ENCODE results near the gene UBE2C.
"Not testable (repeated sequence)": the region's sequence is repeated elsewhere in the genome, so short reads cannot be mapped to it uniquely, and the experiment has no call there.

The UBE2C gene

DNA sequence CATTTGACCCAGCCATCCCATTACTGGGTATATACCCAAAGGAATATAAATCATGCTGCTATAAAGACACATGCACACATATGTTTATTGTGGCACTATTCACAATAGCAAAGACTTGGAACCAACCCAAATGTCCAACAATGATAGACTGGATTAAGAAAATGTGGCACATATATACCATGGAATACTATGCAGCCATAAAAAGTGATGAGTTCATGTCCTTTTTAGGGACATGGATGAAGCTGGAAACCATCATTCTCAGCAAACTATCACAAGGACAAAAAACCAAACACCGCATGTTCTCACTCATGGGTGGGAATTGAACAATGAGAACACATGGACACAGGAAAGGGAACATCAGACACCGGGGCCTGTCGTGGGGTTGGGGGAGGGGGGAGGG lies 14.5 kb upstream of the UBE2C start:
- DNase-seq (ENCODE audit: low read depth) = not testable (repeated sequence)

DNA sequence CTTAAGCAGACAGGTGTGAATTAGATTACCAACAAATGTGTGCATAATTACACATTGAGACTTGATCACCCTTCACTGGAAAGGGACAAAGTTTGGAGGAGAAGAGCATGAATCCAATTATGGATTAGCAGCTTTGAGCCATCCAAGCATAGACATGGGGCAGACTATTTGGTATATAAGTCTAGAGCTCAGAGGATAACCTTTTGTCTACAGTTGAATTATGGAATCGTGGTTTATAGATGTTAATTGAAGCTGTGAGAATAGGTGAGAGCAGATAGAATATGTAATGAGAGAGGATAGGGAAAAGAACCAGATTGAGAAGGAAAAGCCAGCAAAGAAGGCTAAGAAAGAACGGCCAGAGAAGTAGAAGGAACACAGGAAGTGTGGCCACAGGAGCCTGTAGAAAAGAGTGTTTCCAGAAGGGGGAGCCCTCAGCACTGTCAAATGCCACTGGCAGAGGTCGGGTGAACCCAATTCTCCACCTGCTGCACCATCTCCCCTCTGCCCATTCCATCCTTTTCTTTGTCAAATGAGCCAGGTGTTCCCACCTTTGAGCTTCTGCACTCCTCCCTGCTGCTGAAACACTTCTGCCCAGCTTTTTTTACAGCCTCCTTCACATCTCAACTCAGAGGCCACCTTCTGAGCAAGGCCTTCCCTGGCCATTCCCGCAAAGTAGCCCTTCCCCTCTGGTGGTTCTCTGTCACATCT lies 13.4 kb upstream of the UBE2C start:
- DNase-seq (ENCODE audit: low read depth) = peak; percentile 31

DNA sequence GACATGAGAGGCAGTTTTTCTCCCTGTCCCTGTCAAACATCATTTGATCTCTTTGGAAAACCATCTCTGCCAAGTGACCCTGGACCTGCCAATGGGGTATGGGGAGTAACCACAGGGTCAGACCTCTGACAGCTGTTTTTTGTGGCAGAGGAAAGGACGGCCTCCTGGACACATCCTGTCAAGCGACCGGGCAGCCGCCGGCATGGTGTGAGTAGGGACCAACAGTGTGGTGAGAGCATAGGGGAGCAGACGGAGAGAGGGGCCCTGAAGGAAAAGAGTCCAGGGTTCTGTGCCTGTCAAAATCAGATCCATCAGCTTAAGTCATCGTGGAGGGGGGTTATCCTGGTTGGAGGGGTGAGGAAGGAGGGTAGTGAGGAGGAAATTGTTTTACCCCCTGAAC lies 10.6 kb upstream of the UBE2C start:
- DNase-seq (ENCODE audit: low read depth) = no peak

DNA sequence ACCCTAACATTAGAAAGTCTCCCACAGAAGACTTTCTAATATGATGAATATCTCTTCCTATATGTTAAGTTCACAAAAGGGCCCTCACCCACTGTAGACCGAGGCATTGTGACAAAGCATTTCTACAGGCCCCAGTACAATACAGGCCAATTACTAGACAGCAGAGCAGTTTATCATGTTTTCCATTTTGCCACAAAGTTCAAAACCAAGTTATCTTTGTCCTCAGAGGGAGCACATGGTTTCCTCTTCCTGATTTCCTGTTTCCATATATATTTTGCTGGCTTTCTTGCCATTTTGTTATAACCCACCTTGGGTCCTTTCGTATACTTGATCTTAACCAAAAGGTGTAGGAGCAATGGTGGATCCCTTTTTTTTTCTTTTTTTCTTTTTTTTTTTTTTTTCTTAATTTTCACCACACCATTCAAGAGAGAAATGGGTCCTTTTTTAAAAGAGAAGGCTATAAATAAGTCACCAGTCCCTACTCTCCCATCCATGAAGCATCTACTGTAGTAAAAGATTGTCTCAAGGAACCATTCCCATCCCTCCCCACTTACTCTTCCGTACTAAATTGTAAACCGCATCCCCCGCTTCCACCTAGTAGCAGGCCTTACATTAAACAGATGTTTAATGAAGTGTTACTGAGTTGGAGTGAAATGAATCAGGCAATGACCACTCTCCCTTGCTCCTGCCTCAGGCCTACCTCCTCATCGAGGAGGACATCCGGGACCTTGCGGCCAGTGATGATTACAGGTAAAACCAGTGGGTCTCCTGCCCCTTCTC lies 2.1 kb upstream of the UBE2C start:
- DNase-seq (ENCODE audit: low read depth) = no peak

DNA sequence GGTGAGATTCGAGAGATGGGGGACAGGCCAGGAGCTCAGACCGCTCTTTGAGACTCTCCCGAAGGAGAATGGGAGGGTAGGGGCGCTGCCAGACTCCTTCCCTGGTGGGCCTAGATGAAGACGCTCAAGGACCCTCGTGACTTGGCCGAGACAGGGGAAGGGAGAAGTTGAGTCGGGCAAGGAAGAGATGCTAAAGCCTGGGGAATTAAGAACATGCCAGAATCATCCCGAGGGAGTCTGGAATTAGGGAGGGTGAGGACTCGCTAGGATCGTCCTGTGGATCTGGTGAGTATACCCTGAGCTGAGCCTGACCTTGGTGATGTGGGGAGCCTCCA lies 529 bp downstream of the UBE2C start:
- DNase-seq (ENCODE audit: low read depth) = no peak

DNA sequence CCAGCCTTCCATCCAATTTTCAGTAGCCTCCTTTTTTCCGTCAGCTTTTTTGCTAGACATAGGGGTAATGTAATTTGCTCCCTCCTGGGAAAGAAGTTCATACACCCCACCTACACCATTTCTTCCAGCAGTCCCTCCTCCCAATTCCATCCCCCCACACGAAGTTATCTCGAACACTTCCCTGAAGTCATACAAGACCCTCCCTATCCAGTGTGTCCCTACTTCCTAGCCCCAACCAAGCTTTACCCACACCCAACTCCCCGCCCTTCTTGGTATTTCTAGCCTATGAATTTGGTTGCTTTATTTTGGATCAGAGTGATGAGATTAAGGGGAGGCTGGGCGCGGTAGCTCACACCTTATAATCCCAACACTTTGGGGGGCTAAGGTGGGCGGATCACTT lies 1.0 kb downstream of the UBE2C start:
- no peak for DNase-seq (ENCODE audit: low read depth)

DNA sequence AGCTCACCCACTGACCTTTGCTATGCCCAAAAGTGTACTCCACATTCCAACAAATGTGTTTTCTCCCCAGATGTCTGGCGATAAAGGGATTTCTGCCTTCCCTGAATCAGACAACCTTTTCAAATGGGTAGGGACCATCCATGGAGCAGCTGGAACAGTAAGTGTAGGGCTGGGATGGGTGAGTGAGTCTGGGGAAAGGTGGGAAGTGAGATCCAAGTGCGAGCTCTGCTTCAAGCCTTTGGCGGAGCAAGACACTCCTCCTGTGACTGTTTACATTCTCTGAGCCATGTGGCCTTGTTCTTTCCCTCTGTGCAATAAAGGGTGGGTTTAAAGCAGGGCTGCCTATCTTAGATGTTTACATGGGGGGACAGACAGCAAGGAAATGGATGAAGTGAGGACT lies 1.9 kb downstream of the UBE2C start:
- no peak for DNase-seq (ENCODE audit: low read depth)

DNA sequence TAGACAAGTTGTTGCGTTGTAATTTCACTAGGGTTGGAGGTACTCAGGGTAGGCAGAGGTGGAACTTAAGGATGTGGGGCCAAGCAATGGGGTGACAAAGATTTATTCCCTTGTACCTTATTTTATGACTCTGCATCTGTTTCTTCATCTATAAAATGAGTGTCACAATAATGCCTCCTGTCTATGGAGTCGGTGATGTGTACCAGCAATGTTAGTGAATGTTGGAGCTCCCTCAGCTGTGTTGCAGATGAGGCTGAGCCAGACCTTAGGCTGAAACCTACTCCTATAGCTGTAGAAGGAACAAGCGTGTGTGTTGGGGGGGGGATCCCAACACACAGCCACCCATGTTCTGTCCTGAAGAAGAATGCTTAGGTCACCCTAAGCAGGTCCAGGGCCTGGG lies 4.5 kb downstream of the UBE2C start:
- no peak for DNase-seq (ENCODE audit: low read depth)

DNA sequence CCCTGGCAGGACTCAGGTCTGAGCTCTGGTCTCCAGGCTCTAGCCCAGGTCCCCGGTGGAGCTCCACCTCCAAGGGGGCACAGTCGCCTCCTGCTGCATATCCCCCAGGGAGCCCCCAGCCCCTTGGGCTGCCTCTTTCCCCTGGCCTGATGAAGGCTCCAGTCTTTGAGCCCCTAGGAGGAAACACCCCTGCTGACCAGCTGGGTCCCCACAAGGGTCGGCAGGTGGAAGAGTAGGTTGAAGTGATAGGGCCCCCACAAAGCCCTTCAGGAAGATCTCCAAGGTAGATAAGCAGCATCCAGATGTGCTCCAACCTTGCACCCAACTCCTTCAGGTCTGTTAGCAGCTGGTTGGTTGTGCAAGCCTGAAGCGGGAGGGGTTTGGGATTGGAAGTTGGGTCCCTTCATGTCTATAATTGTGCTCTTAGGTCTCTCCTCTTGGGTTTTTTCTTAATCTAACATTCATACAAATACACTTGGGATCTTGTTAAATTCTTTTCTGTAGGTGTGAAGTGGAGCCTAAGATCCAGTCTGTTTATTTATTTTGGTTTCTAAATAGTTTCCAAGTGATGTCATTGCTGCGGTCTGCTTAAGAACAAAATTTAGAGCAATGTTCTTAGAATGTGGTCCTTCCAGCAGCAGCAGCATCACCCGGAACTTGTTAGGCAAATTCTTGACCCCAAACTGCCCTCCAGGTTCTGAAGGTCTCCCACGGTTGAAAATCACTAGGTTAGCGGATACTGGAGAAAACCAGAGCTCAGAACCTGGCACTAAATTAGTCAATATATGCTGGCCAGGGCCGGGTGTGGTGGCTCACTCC lies 5.1 kb downstream of the UBE2C start:
- DNase-seq (ENCODE audit: low read depth) = no peak

DNA sequence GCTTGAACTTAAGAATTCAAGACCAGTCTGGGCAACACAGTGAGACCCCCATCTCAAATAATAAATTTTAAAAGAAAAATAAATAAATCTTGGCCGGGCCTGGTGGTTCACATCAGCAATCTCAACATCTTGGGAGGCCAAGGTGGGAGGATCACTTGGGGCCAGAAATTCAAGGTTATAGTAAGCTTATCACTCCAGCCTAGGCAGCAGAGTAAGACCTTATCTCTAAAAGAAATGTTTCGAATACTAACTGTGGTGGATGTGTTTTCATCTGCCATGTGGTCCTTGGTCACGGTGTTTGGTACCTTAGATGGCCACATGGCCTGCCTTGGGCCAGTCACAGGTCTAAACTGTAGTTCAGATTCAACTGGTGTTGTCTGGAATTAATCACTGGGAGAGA lies 5.8 kb downstream of the UBE2C start:
- no peak for DNase-seq (ENCODE audit: low read depth)

DNA sequence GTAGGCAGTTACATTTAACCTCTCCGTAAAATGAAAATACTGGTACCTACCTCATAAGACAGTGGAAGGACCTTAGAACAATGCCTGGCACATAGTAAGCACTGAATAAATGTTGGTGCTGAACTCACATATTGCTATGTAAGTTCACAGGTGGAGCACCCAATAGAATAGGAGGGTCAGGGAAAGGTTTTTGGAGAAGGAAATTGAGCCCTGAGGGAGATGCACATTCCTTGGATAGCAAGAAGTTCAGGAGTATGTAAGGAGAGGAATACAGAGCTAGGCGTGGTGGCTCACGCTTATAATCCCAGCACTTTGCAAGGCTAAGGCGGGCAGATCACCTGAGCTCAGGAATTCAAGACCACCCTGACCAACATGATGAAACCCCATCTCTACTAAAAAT lies 7.0 kb downstream of the UBE2C start:
- DNase-seq (ENCODE audit: low read depth) = no peak

DNA sequence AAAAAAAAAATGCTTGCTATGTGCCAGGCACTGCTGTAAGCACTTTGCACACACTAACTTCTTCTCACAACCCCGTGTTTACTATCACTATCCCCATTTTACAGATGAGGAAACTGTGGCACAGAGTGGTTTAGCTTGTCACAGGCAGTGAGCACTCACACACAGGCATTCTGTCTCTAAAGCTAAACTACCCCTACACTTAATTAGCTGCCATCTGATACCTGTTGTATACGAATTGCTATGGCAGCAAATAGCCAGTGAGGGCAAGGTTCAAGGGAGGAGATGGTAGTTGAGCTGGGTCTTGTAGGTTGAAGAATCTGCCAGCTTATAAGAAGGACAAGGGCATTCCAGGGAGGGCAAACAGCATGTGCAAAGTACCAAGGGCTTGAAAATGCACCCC lies 9.5 kb downstream of the UBE2C start:
- DNase-seq (ENCODE audit: low read depth) = no peak

DNA sequence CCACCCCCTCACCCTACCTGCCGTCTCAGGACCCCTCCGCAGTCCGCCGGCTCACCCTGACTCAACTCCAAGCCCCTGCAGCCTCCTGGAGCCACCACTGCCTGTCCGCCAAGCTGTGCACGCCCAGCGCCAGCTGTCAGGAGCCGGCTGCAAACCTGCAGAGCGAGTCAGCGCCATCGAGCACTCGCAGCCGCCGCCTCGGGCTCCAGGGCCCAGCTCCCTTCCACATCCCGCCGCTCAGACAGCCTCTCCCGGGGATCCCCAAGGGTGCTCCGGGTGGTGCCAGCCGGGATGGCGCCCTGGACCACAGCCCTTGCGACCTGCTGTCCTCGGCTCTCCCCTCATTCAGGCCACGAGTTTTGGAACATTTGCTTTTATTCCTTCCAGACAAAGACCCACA lies 10.4 kb downstream of the UBE2C start:
- DNase-seq (ENCODE audit: low read depth) = no peak

DNA sequence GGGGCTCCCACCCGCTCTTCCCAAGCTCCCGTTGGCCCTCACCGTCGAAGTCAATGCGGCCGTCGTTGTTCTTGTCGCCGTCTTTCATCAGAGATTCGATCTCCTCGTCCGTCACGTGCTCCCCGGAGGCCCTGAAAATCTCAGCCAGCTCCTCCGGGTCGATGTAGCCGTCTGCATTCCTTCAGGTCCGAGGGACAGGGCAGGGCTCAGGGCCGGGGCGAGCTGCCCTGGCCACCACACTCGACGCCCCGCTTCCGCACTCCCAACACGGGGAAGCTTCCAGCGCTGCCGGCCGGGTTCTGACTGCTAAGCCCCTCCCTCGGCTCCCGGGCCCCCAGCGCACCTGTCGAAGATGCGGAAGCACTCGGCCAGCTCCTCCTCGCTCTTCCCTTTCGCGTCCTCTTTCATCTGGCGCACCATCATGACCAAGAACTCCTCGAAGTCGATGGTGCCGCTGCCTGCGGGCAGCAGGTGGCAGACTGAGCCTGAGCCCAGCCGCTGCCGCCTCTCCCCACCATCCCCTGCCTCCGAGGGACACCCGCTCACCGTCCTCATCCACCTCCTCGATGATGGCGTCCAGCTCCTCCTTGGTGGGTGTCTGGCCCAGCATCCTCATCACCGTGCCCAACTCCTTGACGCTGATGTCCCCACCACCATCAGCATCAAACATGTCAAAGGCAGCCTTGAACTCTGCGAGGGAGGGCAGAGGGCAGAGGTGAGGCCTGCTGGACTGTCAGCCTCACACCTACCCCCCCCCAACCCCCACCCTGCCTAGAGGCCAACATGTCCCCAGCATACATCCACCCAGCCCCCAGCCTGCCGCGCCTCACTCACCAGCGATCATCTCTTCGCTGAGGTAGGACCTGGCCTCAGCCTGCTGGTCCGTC lies 11.7 kb downstream of the UBE2C start:
- peak; percentile 20 for DNase-seq (ENCODE audit: low read depth)

DNA sequence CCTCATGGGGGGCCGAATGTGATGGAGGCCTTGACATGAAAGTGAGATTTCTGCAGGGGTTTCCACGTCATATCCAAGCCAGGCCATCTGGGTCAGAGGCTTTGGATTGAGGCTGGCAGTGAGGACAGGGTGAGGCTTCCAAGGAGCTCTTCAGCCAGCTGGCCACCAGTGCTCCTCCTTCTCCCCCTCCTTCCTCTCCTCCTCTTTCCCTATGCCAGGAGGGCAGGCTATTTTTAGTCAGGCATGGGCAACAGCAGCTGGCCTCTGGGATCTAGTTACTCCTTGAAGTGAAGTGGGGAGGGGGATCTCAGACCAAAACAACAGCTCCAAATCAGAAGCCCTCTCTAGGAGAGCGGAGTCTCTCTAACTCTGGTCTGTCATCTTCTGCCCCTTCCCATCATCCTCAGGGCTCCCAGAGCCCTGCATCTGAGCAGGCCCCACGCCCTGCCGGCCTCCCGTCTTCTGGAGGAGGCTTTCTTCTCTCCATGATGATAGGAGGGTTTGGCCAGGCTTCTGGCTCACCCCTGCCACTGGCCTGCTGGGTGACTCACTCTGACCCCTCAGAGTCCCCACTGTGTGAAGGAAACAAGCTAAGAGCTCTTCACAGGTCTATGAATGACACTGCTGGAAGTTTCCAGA lies 14.1 kb downstream of the UBE2C start:
- no peak for DNase-seq (ENCODE audit: low read depth)

DNA sequence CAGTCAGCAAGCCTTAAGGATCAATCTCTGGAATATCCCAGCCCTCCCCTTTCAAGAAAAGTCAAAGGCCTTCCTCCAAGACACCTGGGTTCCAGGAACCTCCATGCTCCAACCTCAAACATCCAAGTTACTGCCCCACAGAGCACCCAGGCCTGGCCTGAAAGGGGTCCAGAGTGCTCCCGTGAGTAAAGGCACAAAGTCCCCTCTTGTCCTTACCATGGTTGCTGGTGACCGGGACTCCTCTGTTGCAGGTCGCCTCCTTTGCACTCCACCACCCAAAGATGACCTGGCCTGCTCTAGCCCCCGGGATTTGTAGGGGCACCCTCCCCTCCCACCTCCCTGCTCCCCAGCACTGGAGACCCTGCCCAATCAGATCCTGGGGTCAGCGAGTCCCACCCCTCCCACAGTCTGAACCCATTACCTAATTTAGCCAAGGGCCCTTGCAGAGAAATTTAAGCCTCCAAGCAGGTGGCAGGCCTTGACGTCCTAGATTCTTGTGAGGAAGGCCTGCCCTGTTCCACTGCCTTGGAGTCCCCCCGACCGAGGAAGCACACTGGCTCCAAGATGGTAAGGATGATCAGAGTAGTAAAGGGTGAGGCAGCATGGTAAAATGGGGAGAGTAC lies 14.7 kb downstream of the UBE2C start, which contains the start of gene TNNC2:
Gene TNNC2 (minus strand): TSS at position 283 of the 623 bp plus-strand sequence. CDS start 64 bp downstream, at position 219.
- DNase-seq (ENCODE audit: low read depth) = no peak

DNA sequence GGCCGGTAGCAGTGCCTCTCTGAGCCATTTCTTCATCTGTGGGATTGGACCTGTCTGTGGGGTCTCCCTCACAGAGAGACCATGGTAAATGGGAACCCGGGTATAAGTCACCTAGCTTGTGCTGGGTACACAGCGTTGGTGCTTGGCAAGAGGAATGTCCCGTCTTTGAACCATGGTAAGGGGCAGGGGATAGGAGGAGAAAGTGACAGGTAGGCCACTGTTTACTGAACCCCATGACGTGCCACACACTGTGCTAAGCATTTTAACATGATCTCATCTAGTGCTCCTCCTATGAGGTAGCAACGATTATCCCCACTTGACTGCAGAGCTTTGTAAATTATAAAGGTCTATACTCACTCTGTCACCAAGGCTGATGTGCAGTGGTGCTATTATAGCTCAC lies 15.3 kb downstream of the UBE2C start:
- DNase-seq (ENCODE audit: low read depth) = no peak

DNA sequence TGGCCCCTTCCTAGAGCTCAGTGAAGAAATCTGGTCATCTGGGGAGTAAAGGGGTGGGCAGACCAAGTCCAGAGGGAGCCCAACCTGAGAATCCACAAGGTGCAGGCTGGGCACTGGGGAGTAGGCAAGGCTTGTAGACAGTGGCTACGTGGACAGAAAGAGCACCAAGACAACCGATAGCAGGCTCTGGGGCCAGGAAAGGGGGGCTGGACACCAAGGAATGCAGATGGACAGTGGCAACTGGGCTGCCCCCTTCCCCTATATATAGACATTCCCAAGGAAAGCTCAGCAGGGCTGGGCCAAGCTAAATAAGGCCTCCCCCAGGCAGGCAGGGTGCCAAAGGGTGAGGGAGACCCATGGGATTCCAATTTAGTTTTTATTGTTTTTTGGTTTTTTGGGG lies 16.1 kb downstream of the UBE2C start:
- no peak for DNase-seq (ENCODE audit: low read depth)

DNA sequence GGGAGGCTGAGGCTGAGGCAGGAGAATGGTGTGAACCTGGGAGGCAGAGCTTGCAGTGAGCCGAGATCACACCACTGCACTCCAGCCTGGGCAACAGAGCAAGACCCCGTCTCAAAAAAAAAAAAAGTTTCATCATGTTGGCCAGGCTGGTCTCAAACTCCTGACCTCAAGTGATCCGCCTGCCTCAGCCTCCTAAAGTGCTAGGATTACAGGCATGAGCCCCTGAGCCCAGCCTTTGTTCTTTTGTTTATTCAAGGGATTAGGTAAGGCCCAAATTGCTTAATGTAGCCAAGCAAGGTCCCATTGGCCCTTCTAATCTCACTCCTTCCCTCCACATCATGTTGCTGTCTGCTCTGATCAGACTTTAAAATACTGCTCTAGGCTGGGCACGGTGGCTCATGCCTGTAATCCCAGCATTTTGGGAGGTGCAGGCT lies 17.2 kb downstream of the UBE2C start:
- DNase-seq (ENCODE audit: low read depth) = not testable (repeated sequence)

DNA sequence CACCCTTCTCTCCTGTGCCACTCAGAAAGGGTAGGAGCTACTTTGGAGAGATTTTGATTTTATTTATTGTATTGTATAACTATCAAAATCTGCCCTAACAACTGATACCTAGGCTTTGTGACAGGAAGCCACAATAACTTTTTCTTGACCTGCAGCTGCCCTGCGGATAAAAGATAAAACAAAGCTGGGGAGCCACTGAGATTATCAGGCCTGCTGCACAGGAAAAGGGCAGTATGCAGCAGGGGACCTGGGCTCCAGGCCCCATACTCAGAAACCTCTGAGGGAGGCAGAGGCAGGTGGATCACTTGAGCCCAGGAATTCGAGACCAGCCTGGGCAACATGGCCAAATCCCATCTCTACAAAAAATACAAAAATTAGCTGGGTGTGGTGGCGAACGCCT lies 20.2 kb downstream of the UBE2C start:
- no peak for DNase-seq (ENCODE audit: low read depth)
